ENCODE results near the gene SLC38A10. TPM values are rescaled to one million over a fixed set of nuclear protein-coding genes. Genes with fewer than 3 reads are reported as not detected.

Gene SLC38A10
- total RNA-seq, 1 experiment from 2014 or later, result 43.8 TPM

DNA sequence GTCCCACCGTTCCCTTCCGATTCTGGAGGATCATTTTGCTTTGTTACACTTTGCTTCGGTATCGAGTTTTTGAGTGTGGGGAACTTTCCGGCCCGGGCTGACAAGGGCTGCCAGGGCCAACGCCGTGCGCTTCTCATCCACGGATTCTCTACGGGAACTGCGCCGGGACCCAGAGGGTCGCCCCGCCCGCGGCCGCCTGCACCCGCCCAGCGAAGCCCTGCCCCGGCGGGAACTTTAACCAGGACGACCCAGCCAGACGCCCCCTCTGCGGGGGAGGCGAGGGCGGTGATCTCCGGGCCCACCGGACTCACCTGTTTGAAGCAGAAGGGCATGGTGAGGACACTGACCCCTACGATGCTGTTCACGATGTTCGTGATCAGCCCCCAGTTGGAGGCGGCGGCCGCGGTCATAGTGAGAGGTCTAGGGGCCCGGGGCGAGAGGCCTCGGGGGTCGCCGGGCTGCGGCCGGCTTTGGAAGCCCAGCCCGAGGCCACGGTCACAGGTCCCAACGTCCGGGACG is 536 bp downstream of the SLC38A10 start:
- H3K27ac Mint-ChIP-seq, result no peak overlapping the region; a peak in 1 of 7 replicates
- no peak overlapping the region for H3K18ac ChIP-seq (ENCODE audit: insufficient read length, low read depth, low read length)
- peaks cover 9 to 13% of the 10 kb centered on the region in 2 experiments for H3K4me1 Mint-ChIP-seq

More for the DNA sequence above, 536 bp downstream of the SLC38A10 start:
- Histone ChIP-seq H2BK15ac (ENCODE audit: low read depth, low read length) (no peak overlapping the region), H4K5ac (ENCODE audit: insufficient read length, low read depth, low read length) (no peak overlapping the region), H3T11ph (ENCODE audit: low read length) (no peak overlapping the region), H3K4me1 (ENCODE audit: insufficient read depth, low read length) (no peaks in the 10 kb centered on the region; the same call in 1 of the 2 replicates), H3K23me2 (ENCODE audit: insufficient read length, low read depth, low read length, poor library complexity, severe bottlenecking) (peaks cover 12% of the 10 kb centered on the region), H3K14ac (ENCODE audit: insufficient read depth, low read length) (no peak overlapping the region), H2BK12ac (ENCODE audit: insufficient read length, low read depth, low read length) (no peak overlapping the region), H3K79me1 (ENCODE audit: insufficient read depth, low read depth, low read length, poor library complexity, severe bottlenecking) (no peaks in the 10 kb centered on the region), H3K4me2 (ENCODE audit: insufficient read depth, insufficient read length, low read length) (peak overlapping the region; percentile 63), H4K91ac (ENCODE audit: insufficient read length, low read depth, low read length) (no peak overlapping the region), H2AK5ac (ENCODE audit: insufficient read length, low read length) (no peak overlapping the region), H4K8ac (replicated peaks; ENCODE audit: insufficient read length, low read depth, low read length) (no peak overlapping the region), H3K27ac (ENCODE audit: insufficient read length, low read depth, low read length) (no peak overlapping the region), H3K4ac (ENCODE audit: low read depth, low read length) (no peak overlapping the region), H2BK5ac (ENCODE audit: insufficient read length, low read length) (no peak overlapping the region), H3K9ac (ENCODE audit: extremely low read depth, insufficient read length, low read length) (peak overlapping the region; percentile 60), H3K79me2 (ENCODE audit: insufficient read depth, low read length) (no peaks in the 10 kb centered on the region), H2BK120ac (ENCODE audit: low read depth, low read length, poor library complexity, severe bottlenecking) (no peak overlapping the region), H2BK20ac (ENCODE audit: low read depth, low read length, poor library complexity, severe bottlenecking) (no peak overlapping the region), H2AFZ (ENCODE audit: low read length) (no peak overlapping the region), H3K23ac (ENCODE audit: insufficient read length, low read depth, low read length) (no peak overlapping the region), H3K56ac (ENCODE audit: insufficient read length, low read depth, low read length) (no peak overlapping the region), H4K20me1 (ENCODE audit: control insufficient read depth, insufficient read depth, insufficient read length) (no peaks in the 10 kb centered on the region), H3K9me3 (ENCODE audit: control insufficient read depth, low read depth, low read length) (no peaks in the 10 kb centered on the region), H3K27me3 (ENCODE audit: insufficient read depth, low read length) (no peaks in the 10 kb centered on the region)
- peaks cover 0 to 11% (median 0%) of the 10 kb centered on the region in 3 experiments; a peak in 3 of 7 replicates for H3K36me3 Mint-ChIP-seq (ENCODE audit: insufficient read depth in 1 of 3, low read depth in 3 of 3)
- WGBS (ENCODE audit: extremely low coverage, insufficient read length, low lambda C conversion rate), result no CpG with 5 or more reads among the region's 48 CpGs
- H3K9me3 Mint-ChIP-seq, result no peaks in the 10 kb centered on the region
- H3K4me3 Mint-ChIP-seq, result peak overlapping the region; percentile 84 to 92
- DNase-seq, result no peak
- peaks cover 1% of the 10 kb centered on the region; the same call in 1 of the 2 replicates for H3K27me3 Mint-ChIP-seq (ENCODE audit: low read depth)
- TF ChIP-seq, protein P1, sequence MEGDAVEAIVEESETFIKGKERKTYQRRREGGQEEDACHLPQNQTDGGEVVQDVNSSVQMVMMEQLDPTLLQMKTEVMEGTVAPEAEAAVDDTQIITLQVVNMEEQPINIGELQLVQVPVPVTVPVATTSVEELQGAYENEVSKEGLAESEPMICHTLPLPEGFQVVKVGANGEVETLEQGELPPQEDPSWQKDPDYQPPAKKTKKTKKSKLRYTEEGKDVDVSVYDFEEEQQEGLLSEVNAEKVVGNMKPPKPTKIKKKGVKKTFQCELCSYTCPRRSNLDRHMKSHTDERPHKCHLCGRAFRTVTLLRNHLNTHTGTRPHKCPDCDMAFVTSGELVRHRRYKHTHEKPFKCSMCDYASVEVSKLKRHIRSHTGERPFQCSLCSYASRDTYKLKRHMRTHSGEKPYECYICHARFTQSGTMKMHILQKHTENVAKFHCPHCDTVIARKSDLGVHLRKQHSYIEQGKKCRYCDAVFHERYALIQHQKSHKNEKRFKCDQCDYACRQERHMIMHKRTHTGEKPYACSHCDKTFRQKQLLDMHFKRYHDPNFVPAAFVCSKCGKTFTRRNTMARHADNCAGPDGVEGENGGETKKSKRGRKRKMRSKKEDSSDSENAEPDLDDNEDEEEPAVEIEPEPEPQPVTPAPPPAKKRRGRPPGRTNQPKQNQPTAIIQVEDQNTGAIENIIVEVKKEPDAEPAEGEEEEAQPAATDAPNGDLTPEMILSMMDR (conservative IDR thresholded peaks at IDR 0.05), result no peak

Measured in H9 (cell line).